SIG-M5 treated with dmso at 0.1 percent for 504 hours (cell line): Measurements from ENCODE around the gene FITM2.
"Not testable (repeated sequence)": the region's sequence is repeated elsewhere in the genome, so short reads cannot be mapped to it uniquely, and the experiment has no call there.

Experiments
- DNase-seq: peaks from one replicate; lab custom pipeline; 2025; ENCODE audit not compliant: unreplicated experiment; lab: John Stamatoyannopoulos, UW

FITM2 gene

GRCh38 chr20:44334306-44334705 lies 23.3 kb upstream of the FITM2 start:
- no peak for DNase-seq

GRCh38 chr20:44331201-44331600 lies 20.2 kb upstream of the FITM2 start:
- DNase-seq: no peak

- DNase-seq: no peak
These were observed 17.4 kb upstream of the FITM2 start for GRCh38 chr20:44328428-44328827.

- not testable (repeated sequence) for DNase-seq
These were observed 16.7 kb upstream of the FITM2 start for GRCh38 chr20:44327748-44328147.

GRCh38 chr20:44326391-44327159 lies 15.6 kb upstream of the FITM2 start:
- DNase-seq: no peak

- no peak for DNase-seq
These were observed 13.3 kb upstream of the FITM2 start for GRCh38 chr20:44324343-44324742.

GRCh38 chr20:44319839-44320422 lies 8.9 kb upstream of the FITM2 start:
- DNase-seq: no peak

GRCh38 chr20:44314870-44315269 lies 3.9 kb upstream of the FITM2 start:
- no peak for DNase-seq

- DNase-seq: peak; percentile 63
These were observed 989 bp downstream of the FITM2 start for GRCh38 chr20:44309763-44310663.

GRCh38 chr20:44306927-44307326 lies 4.1 kb downstream of the FITM2 start:
- DNase-seq: no peak

- no peak for DNase-seq
These were observed 6.6 kb downstream of the FITM2 start for GRCh38 chr20:44304383-44304782.

GRCh38 chr20:44302736-44303135 lies 8.3 kb downstream of the FITM2 start:
- DNase-seq: no peak

- DNase-seq: no peak
These were observed 8.9 kb downstream of the FITM2 start for GRCh38 chr20:44302026-44302669.

- no peak for DNase-seq
These were observed 9.7 kb downstream of the FITM2 start for GRCh38 chr20:44301285-44301684.

- not testable (repeated sequence) for DNase-seq
These were observed 11.9 kb downstream of the FITM2 start for GRCh38 chr20:44299011-44299535.

- no peak for DNase-seq
These were observed 13.3 kb downstream of the FITM2 start for GRCh38 chr20:44297721-44298120.

GRCh38 chr20:44296011-44296410 lies 15.0 kb downstream of the FITM2 start:
- DNase-seq: no peak

GRCh38 chr20:44291754-44292153 lies 19.2 kb downstream of the FITM2 start:
- no peak for DNase-seq

- no peak for DNase-seq
These were observed 22.8 kb downstream of the FITM2 start for GRCh38 chr20:44288252-44288651.

GRCh38 chr20:44287272-44288097 lies 23.5 kb downstream of the FITM2 start:
- no peak for DNase-seq
